Stomach (tissue), 4 donors: ENCODE data around the gene INSIG1.

ENCODE experiments used
- EP300 ChIP-seq: sonication (generic); formaldehyde crosslinking; IDR thresholded peaks from one replicate; pipeline ENCODE4 v1.6.1; 2017; ENCODE audit warnings: antibody characterized with exemption
- POLR2A ChIP-seq, 4 donors: fragments of 450-650 bp; IDR thresholded peaks; one replicate each; pipeline ENCODE4 v1.6.1; 2016; ENCODE audit warnings: antibody characterized with exemption in 4 of 4, control low read depth in 2 of 4, mild to moderate bottlenecking in 1 of 4, moderate library complexity in 1 of 4
- POLR2AphosphoS5 ChIP-seq, 3 donors: sonication (generic); formaldehyde crosslinking; IDR thresholded peaks; one replicate each; pipeline ENCODE4 v1.6.1; 2016; ENCODE audit warnings: antibody characterized with exemption in 3 of 3
- TF ChIP-seq, protein P1 (sequence below), 7 experiments: fragments of 450-650 bp in 4 of 7; fragments of 200-600 bp in 3 of 7; sonication (generic) in 3 of 7; IDR thresholded peaks; one replicate each; pipeline ENCODE4 v1.5.1; 2016 to 2019; ENCODE audit warnings: antibody characterized with exemption in 7 of 7, control low read depth in 2 of 7, mild to moderate bottlenecking in 1 of 7

DNA sequence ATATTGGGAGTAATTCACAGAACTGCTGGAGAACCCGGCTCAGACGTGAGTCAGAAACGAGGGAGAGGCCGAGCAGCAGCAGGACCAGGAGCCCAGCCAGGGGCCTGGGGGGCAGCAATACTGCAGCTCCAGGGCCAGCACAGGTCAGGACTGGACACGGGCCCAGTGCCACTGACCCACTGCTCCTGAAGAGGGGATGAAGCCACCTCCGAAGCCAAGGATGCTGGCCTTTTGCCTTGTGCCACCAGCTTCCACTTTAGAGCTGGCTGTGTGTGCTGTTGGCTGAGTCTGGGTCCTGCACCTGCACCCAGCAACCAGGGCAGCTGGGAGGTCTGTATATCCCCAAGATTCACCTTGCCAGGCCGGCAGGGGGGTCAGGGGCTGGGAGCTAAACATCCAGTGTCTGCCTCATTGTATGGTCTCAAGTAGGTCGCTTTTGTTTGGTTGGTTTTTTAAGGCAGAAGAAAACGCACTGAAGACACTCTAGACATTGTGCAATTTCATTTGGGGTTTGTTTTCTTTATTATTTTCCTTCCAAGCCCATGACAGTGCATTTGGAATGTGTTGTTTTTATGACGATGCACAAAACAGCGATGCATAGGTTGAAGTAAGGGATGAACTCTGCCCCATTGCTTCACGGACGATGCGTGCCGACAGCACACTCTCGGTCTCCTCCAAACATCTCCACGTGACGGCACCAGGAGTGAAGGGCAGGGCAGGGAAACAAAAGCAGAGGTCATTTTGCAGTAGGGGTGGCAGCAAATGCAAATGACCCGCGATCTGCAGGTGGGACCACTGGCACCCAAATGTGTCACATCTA, 27.7 kb upstream of the INSIG1 start:
- TF ChIP-seq, protein P1, sequence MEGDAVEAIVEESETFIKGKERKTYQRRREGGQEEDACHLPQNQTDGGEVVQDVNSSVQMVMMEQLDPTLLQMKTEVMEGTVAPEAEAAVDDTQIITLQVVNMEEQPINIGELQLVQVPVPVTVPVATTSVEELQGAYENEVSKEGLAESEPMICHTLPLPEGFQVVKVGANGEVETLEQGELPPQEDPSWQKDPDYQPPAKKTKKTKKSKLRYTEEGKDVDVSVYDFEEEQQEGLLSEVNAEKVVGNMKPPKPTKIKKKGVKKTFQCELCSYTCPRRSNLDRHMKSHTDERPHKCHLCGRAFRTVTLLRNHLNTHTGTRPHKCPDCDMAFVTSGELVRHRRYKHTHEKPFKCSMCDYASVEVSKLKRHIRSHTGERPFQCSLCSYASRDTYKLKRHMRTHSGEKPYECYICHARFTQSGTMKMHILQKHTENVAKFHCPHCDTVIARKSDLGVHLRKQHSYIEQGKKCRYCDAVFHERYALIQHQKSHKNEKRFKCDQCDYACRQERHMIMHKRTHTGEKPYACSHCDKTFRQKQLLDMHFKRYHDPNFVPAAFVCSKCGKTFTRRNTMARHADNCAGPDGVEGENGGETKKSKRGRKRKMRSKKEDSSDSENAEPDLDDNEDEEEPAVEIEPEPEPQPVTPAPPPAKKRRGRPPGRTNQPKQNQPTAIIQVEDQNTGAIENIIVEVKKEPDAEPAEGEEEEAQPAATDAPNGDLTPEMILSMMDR (IDR thresholded peaks at IDR 0.05), result no peak
- TF ChIP-seq POLR2A (IDR thresholded peaks at IDR 0.05) (no peak), POLR2AphosphoS5 (IDR thresholded peaks at IDR 0.05) (no peak), EP300 (no peak)
